GM23248 (cell line): Measurements from ENCODE around the gene AMH.

Source experiments
- EZH2 ChIP-seq: fragments of 200-600 bp; sonication (generic); IDR thresholded peaks from 2 replicates; pipeline ENCODE4 v1.6.1; 2018; ENCODE audit warnings: antibody characterized with exemption, mild to moderate bottlenecking; ENCODE audit not compliant: insufficient read depth, poor library complexity, severe bottlenecking
- EZH2phosphoT487 ChIP-seq: fragments of 200-600 bp; sonication (generic); IDR thresholded peaks from 2 replicates; pipeline ENCODE4 v1.6.1; 2018; ENCODE audit warnings: antibody characterized with exemption, moderate library complexity, mild to moderate bottlenecking, low read depth; ENCODE audit not compliant: insufficient read depth

DNA sequence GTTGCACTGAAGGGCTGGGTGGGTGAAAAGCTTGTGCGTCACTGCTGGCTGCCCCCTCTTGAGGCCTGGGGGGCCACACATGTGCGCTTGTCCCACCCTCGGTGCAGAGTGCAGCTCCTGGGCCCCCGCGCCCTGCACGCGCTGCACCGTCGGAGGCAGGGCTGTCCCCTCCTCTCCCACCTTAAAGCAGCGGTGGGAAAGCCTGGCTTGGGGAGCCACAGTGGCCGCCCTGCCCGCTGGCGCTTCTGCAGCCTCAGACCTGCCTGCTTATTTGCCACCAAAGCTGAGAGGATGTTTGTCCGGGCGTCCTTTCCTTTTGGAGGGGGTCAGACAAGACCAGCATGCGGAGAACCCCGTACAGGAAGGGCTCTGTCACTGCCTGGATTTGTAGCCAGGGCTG lies 39.7 kb upstream of the AMH start:
- no peak for TF ChIP-seq EZH2
- no peak for TF ChIP-seq EZH2phosphoT487
